GM18951 (cell line): Measurements from ENCODE around the gene SYT2.

Experiments
- POLR2A ChIP-seq: IDR thresholded peaks from 4 replicates; pipeline ENCODE4 v1.6.1; 2011; ENCODE audit warnings: mild to moderate bottlenecking; ENCODE audit not compliant: insufficient read length, insufficient read depth; ENCODE audit errors: extremely low read depth
- in situ Hi-C: fragments of 300-500 bp; cut with MboI; formaldehyde crosslinking; loops from one replicate; pipeline ENCODE4 v1.12.0; 2022; ENCODE audit warnings: low sequenced_read_pairs, mixed read lengths, inconsistent platforms; ENCODE audit not compliant: unreplicated experiment

Gene SYT2

GRCh38 chr1:202716654-202717053 lies 6.4 kb upstream of the SYT2 start:
- in situ Hi-C loops: loop anchor here (25.0 kb wide), 1 partner anchor 254 kb away; no protein-coding TSS in a partner anchor
- no peak for TF ChIP-seq POLR2A

- in situ Hi-C loops: loop anchor here (25.0 kb wide), 1 partner anchor 252 kb away; no protein-coding TSS in a partner anchor
Observed at GRCh38 chr1:202714202-202714601, 3.9 kb upstream of the SYT2 start.

DNA sequence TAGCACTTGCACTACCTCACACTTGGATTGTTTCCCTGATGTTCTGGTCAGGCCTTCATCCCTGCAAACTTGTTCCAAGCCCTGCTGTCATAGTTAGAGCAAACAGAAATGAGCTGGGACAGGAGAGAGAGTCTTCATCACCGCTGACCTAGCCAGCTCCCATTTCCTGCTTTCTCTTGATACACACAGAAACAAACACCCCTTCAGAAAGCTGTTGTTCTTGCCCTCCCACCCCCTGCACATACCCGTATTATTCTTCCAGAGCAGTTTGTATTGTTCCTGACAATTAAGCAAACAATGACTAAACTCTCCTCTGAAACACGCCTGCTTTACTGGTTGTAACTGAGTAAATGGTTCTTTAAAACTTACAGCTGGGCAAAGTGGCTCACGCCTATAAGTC lies 2.9 kb upstream of the SYT2 start:
- no peak for TF ChIP-seq POLR2A
- in situ Hi-C loops: loop anchor here (25.0 kb wide), 1 partner anchor 251 kb away; no protein-coding TSS in a partner anchor

DNA sequence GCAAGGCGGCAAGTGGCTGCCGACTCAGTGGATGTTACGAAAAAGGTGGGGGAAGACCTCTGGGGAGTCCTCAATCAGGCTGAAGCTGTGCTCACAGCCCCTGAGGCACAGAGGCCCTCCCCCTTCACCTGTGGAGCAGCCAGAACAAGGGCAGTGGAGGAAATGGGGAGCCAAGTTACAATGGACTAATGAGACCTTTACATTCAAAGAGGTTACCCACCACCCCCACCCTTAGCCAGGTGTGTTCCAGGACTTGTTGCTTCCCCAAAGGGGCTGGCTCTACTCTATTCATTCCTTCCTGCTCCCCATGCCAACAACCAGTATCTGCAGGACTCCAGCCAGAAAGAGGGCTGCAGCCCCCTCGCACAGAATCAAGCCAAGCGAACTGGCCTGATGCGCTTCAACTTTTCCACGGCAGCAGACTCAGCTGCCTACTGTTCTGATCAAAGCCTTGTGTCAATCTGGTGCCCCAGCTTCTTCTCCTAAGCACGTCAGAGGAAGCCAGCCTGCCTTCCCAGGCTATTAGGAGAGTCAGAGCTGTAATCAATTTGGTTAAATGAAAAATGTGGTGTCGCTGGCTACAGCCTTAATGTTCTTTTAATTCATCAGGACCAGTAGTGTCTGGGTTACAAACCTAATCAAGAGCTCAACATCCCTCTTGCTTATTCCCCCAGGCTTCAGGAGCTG lies 1.8 kb upstream of the SYT2 start:
- TF ChIP-seq POLR2A: no peak
- in situ Hi-C loops: loop anchor here (25.0 kb wide), 1 partner anchor 250 kb away; no protein-coding TSS in a partner anchor

DNA sequence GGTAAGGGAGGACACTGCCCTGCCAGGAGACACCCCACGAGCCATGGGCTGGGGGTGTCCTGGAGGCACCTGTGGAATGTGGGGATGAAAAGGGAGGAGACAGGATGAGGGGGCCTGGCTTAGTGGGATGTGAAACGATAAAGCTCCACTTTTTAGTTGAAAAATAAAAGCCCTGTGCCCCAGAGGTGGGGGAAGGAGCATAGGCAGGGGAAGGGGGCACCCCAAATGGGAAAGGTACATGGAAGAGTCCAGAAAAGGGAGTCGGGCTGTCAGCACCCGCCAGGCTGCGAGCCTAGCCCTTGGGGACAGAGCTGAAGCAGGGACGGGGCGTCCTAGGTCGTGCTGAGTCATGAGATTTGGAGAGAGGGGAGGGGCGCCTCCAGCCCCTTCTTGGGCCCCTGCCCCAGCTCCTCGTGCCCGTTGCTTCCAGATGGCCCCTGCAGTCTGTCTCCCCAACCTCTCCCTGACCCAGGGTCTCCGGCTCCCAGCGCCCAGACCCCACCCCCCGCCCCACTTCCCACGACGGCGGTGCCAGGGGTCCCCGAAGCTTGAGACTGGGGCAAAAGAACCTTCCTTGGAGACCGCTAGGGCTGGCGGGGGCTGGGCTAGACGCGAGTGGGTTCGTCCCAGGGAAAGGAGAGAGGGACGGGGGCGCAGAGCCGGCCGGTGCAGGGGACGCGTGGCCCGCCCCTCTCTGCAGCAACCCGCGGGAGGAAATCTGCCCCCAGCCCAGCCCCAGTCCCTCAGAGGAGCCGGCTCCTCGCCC lies 795 bp downstream of the SYT2 start:
- in situ Hi-C loops: loop anchor here (25.0 kb wide), 1 partner anchor 247 kb away; no protein-coding TSS in a partner anchor
- no peak for TF ChIP-seq POLR2A

- TF ChIP-seq POLR2A: no peak
Observed at GRCh38 chr1:202708456-202709275, 1.6 kb downstream of the SYT2 start.

GRCh38 chr1:202706851-202707250 lies 3.4 kb downstream of the SYT2 start:
- no peak for TF ChIP-seq POLR2A
- in situ Hi-C loops: loop anchor here (25.0 kb wide), 1 partner anchor 245 kb away; no protein-coding TSS in a partner anchor

More at GRCh38 chr1:202708456-202709275, 1.6 kb downstream of the SYT2 start:
- in situ Hi-C loops: loop anchor here (25.0 kb wide), 1 partner anchor 246 kb away; no protein-coding TSS in a partner anchor

DNA sequence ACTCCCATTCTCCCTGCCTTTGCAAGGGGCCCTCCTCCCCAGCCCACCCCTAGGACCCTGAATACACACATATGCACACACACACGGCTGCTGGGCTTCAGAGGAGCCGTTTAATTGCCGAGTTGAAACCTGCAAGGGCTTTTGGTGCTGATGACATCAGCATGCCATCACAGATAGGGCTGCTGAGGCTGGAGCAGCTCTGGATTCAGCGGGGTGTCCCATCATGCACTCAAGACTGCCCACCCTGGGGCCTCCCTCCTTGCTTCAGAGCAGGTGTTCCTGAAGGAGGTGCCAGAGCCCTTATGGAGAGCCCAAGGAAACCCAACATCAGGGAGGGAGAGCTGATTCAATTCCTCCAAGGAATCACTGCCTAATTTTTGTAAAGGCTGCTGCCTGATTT lies 5.7 kb downstream of the SYT2 start:
- TF ChIP-seq POLR2A: no peak
- in situ Hi-C loops: loop anchor here (25.0 kb wide), 1 partner anchor 242 kb away; no protein-coding TSS in a partner anchor

DNA sequence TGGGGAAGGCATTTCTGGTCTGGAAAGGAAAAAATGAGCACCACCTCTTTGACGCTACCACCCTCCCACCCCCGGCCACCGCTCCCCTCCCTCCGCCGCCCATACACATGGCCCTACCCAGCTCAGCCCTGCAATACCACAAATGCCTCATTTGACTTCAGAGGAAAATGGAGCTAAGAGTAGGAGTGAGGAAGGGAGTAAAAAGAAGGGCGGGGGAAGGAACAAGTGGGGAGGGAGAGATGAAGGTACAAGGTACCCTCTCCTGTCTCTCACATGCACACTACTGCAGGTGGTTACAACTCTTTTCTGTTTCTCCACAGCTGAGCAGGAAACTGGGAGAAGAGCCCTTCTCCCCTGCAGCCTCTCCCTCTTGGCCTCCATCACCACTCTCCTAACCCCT lies 7.1 kb downstream of the SYT2 start:
- no peak for TF ChIP-seq POLR2A
- in situ Hi-C loops: loop anchor here (25.0 kb wide), 1 partner anchor 241 kb away; no protein-coding TSS in a partner anchor

- in situ Hi-C loops: loop anchor here (25.0 kb wide), 1 partner anchor 240 kb away; no protein-coding TSS in a partner anchor
- TF ChIP-seq POLR2A: no peak
Observed at GRCh38 chr1:202702088-202702487, 8.2 kb downstream of the SYT2 start.

DNA sequence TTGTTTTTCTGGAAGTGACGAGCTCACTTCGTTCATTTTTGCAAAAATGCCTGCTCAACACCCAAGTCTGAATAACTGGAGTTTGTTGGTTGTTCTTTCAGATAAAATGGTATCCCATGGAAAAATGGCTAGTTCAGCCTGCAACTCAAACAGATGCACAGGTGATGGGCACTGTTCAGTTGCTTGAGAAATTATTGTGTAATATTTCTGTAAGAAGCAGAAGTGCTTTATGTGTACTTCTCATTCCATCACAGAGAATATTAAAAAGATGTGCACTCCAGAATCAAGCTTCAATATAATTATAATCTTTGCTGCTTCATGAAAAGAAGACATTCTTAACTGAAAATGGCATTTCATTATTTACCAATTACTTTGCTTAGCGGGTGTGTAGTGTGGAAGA lies 9.1 kb downstream of the SYT2 start:
- TF ChIP-seq POLR2A: no peak
- in situ Hi-C loops: loop anchor here (25.0 kb wide), 1 partner anchor 239 kb away; no protein-coding TSS in a partner anchor

- in situ Hi-C loops: loop anchor here (25.0 kb wide), 1 partner anchor 238 kb away; no protein-coding TSS in a partner anchor
- no peak for TF ChIP-seq POLR2A
Observed at GRCh38 chr1:202700061-202700460, 10.2 kb downstream of the SYT2 start.

GRCh38 chr1:202698276-202698675 lies 12.0 kb downstream of the SYT2 start:
- in situ Hi-C loops: no loop called here
- no peak for TF ChIP-seq POLR2A

GRCh38 chr1:202697038-202697437 lies 13.2 kb downstream of the SYT2 start:
- in situ Hi-C loops: no loop called here
- no peak for TF ChIP-seq POLR2A
